Adrenal gland (tissue), 5 donors: ENCODE measurements around the gene CLEC16A.

Experiments used
- CTCF ChIP-seq, 6 experiments: fragments of 450-650 bp in 4 of 6; fragments of 200-600 bp in 2 of 6; sonication (generic) in 1 of 6; IDR thresholded peaks; 1 replicate in 5 of 6; 2 replicates in 1 of 6; pipeline versions ENCODE4 v1.5.1 to v1.8.0; 2016 to 2021; ENCODE audit warnings: antibody characterized with exemption in 6 of 6, mild to moderate bottlenecking in 2 of 6, moderate library complexity in 1 of 6
- POLR2A ChIP-seq, 2 donors: fragments of 450-650 bp; IDR thresholded peaks; one replicate each; pipeline ENCODE4 v1.6.1; 2017; ENCODE audit warnings: antibody characterized with exemption in 2 of 2, mild to moderate bottlenecking in 2 of 2, moderate library complexity in 1 of 2
- donor health status: DM: no; HTN: no; CAD: no.

- TF ChIP-seq CTCF (IDR thresholded peaks at IDR 0.05) (no peak), POLR2A (IDR thresholded peaks at IDR 0.05) (no peak)
These were observed 246.5 kb downstream of the CLEC16A start for GRCh38 chr16:11190588-11191560.
